ENCODE results near the gene EVA1C. TPM values are rescaled to one million over a fixed set of nuclear protein-coding genes. Genes with fewer than 3 reads are reported as not detected.
"Not testable (repeated sequence)": the region's sequence is repeated elsewhere in the genome, so short reads cannot be mapped to it uniquely, and the experiment has no call there.

EVA1C gene
- total RNA-seq, 1 donor from 2014 or later, result 0.38 TPM

- DNase-seq, result no peak
- H3K36me3 Mint-ChIP-seq (ENCODE audit: low read depth), result no peaks in the 10 kb centered on the region
- H3K9me3 Mint-ChIP-seq, result no peaks in the 10 kb centered on the region
- intact Hi-C loops (cut with micrococcal nuclease), result no loop called here
- no peaks in the 10 kb centered on the region for H3K4me1 Mint-ChIP-seq
- H3K27me3 Mint-ChIP-seq, result peaks cover 13% of the 10 kb centered on the region
- no peak for TF ChIP-seq CTCF (IDR thresholded peaks at IDR 0.05)
- CTCF ChIA-PET, result no interaction called here
- POLR2A ChIA-PET, result no interaction called here
- no peak for ATAC-seq (ENCODE audit: low read depth)
- no peak overlapping the region for H3K4me3 Mint-ChIP-seq
- no peak overlapping the region for H3K27ac Mint-ChIP-seq
These were observed 142.5 kb downstream of the EVA1C start for GRCh38 chr21:32554832-32555638.

DNA sequence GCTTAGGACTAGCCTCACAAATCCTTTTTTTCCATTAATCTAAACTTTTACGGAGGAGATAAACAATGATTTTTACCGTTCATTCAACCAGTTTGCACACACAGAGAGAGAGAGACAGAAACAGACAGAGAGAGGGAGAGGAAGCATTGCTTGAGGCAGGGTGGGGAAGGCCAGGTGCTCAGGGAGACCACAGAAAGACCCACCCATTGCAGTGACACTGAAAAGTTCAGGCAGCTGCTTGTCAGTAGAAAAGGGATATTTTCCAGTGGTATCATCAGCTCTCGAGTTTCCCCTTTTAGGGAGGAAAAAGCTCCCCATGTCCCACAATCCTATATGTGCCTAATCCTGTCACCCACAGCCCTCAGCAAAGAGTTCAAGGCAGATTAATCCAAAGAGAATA lies 145.6 kb downstream of the EVA1C start:
- Mint-ChIP-seq H3K27me3 (peaks cover 7% of the 10 kb centered on the region), H3K36me3 (ENCODE audit: low read depth) (no peaks in the 10 kb centered on the region), H3K4me3 (no peak overlapping the region), H3K27ac (no peak overlapping the region), H3K4me1 (no peaks in the 10 kb centered on the region), H3K9me3 (no peaks in the 10 kb centered on the region)
- ChIA-PET POLR2A (no interaction called here), CTCF (no interaction called here)
- intact Hi-C loops (cut with micrococcal nuclease), result no loop called here
- DNase-seq (no peak), ATAC-seq (ENCODE audit: low read depth) (no peak)
- no peak for TF ChIP-seq CTCF (IDR thresholded peaks at IDR 0.05)

- Mint-ChIP-seq H3K27ac (no peak overlapping the region), H3K9me3 (no peaks in the 10 kb centered on the region), H3K36me3 (ENCODE audit: low read depth) (no peaks in the 10 kb centered on the region), H3K27me3 (peaks cover 6% of the 10 kb centered on the region), H3K4me3 (no peak overlapping the region), H3K4me1 (no peaks in the 10 kb centered on the region)
- ChIA-PET CTCF (no interaction called here), POLR2A (no interaction called here)
- ATAC-seq (ENCODE audit: low read depth) (no peak), DNase-seq (no peak)
- intact Hi-C loops (cut with micrococcal nuclease), result no loop called here
- no peak for TF ChIP-seq CTCF (IDR thresholded peaks at IDR 0.05)
These were observed 146.6 kb downstream of the EVA1C start for GRCh38 chr21:32559006-32559610.

GRCh38 chr21:32560896-32561295 lies 148.4 kb downstream of the EVA1C start:
- Mint-ChIP-seq H3K27me3 (peaks cover 18% of the 10 kb centered on the region), H3K4me3 (no peak overlapping the region), H3K4me1 (no peaks in the 10 kb centered on the region), H3K36me3 (ENCODE audit: low read depth) (no peaks in the 10 kb centered on the region), H3K27ac (no peak overlapping the region), H3K9me3 (peaks cover 8% of the 10 kb centered on the region)
- ATAC-seq (ENCODE audit: low read depth) (no peak), DNase-seq (no peak)
- ChIA-PET POLR2A (no interaction called here), CTCF (interaction anchor here (1.0 kb wide), 1 partner anchor 8 kb away, joined by 3 read pairs; no protein-coding TSS in a partner anchor)
- intact Hi-C loops (cut with micrococcal nuclease), result loop anchor here (10.0 kb wide), 1 partner anchor 696 kb away; no protein-coding TSS in a partner anchor
- no peak for TF ChIP-seq CTCF (IDR thresholded peaks at IDR 0.05)

DNA sequence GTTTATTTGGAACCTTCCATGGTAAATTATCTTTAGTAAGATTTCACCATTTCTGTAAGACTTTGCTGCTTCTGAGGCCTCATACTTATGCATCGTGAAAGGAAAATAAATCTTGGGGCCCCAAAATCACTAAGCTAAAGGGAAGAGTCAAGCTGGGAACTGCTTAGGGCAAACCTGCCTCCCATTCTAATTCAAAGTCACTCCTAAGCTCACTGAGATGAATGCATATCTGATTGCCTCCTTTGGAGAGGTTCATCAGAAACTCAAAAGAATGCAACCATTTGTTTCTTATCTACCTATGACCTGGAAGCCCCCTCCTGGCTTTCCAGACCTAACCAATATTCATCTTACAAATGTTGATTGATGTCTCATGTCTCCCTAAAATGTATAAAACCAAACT lies 149.0 kb downstream of the EVA1C start:
- H3K9me3 Mint-ChIP-seq; POLR2A ChIA-PET; DNase-seq; H3K4me1 Mint-ChIP-seq; H3K27ac Mint-ChIP-seq; H3K36me3 Mint-ChIP-seq (ENCODE audit: low read depth); ATAC-seq (ENCODE audit: low read depth); H3K4me3 Mint-ChIP-seq; CTCF ChIA-PET: not testable (repeated sequence)
- peaks cover 14% of the 10 kb centered on the region for H3K27me3 Mint-ChIP-seq
- intact Hi-C loops (cut with micrococcal nuclease), result loop anchor here (10.0 kb wide), 1 partner anchor 697 kb away; no protein-coding TSS in a partner anchor
